OCI-M2 (cell line): ENCODE data around the gene CDC42BPB.
"Not testable (repeated sequence)": the region's sequence is repeated elsewhere in the genome, so short reads cannot be mapped to it uniquely, and the experiment has no call there.

ENCODE experiments used
- DNase-seq: peaks from one replicate; lab custom pipeline; 2025; ENCODE audit not compliant: unreplicated experiment; lab: John Stamatoyannopoulos, UW

The CDC42BPB gene

DNA sequence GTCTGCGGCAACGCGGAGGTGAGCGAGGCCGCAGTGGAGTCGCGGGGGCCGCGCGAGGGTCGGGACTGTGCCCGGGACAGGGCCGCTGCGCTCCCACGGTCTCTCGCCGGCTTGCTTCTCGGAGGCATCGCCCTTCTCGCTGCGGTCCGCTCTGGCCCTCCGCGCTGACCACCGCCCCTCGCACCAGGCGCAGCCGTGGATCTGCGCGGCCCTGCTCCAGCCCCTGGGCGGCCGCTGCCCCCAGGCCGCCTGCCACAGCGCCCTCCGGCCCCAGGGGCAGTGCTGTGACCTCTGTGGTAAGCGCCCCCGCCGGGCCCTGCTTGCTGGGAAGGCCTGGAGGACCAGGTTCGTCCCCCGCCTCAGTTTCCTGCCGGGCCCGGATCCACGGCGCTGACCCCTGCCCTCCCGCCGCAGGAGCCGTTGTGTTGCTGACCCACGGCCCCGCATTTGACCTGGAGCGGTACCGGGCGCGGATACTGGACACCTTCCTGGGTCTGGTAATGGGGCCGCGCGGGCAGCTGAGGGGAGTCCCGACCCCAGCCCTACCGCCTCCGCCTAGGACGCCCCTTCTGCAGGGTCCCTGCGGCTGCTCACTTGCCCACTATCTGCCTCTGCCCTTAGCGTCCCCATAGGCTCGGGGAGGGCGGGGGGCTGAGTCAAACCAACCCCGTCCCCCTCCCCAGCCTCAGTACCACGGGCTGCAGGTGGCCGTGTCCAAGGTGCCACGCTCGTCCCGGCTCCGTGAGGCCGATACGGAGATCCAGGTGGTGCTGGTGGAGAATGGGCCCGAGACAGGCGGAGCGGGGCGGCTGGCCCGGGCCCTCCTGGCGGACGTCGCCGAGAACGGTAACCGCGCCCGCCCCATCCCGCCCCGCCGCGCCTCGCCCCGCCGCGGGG is 127.9 kb downstream of the CDC42BPB start:
- no peak for DNase-seq

- no peak for DNase-seq
Observed at GRCh38 chr14:102928412-102929240, 128.7 kb downstream of the CDC42BPB start.

GRCh38 chr14:102927878-102928411 is 129.4 kb downstream of the CDC42BPB start:
- no peak for DNase-seq

DNA sequence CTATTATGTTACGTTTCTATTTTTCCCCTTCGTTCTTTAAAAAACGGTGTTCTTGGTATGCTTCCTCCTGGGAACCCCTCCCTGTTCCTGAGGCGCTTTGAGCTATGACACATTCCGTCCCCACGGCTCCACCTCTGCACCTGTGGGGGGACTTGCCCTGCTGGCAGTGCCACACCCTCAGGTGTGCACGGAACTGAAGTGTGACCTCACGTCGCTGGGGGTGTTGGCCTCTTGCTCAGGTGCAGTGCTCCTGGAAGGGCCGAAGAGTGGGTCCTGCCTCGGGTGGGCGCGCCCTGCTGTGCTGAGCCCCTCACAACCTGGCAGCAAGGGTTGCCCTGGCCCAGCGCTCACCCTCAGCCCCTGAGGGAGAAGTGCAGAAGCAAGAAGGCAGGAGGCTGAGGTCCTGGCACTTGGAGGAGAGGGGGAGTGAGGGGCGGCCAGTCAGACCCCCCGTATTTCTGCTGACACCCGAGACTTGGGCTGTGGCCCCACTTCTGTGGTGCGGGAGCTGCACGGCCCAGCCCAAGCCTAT is 129.9 kb downstream of the CDC42BPB start:
- no peak for DNase-seq

DNA sequence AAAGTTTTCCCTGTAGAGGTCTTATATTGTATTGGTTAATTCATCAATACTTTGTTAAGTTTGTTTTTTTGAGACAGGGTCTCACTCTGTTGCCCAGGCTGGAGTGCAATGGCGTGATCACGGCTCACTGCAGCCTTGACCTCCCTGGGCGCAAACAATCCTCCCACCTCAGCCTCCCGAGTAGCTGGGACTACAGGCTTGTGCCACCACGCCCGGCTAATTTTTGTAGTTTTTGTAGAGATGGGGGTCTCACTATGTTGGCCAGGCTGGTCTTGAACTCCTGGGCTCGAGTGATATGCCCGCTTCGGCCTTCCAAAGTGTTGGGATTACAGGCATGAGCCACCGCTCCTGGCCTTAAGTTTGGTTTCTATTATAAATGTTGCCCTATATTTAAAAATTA is 130.5 kb downstream of the CDC42BPB start:
- DNase-seq, result not testable (repeated sequence)

DNA sequence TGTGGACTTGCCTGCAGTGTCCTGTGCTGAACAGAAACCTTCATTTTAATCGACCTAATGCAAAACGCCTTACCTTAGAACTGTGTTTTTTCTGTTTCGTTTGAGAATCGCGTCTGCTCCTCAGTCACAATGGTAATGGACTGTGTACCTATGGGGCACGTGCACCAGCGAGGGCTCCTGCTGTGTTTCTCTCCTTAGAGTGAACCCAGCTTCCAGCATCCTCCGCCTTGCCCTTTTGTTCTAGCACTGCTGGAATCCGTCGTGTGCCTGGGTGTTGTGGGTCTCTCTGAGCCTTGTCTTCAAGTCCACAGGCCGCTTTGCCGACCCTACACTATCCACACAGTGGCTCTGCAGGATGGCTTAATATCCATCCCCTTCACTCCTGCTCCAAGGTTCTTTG is 131.2 kb downstream of the CDC42BPB start:
- no peak for DNase-seq

DNA sequence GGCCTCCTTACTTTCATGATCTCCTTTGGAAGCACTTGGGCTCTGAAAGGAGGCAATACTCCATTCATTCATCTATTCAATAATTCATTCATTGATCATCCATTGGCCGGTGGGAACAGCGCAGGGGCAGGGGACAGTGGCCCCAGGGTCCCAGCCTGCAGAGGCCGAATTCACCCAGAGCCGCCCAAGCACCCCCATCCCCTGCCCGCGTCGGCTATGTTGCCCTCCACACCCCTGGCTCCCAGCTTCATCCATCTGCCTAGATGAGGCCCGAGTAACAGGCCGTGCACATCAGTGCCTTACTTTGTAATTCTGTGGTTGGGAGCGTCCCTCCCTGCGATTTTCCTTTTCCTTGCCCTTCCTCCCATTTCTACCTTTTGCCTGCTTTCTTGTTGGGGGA is 131.7 kb downstream of the CDC42BPB start:
- DNase-seq, result no peak

GRCh38 chr14:102924632-102925588 is 132.4 kb downstream of the CDC42BPB start:
- no peak for DNase-seq

GRCh38 chr14:102923925-102924486 is 133.3 kb downstream of the CDC42BPB start:
- no peak for DNase-seq

GRCh38 chr14:102923201-102923924 is 134.0 kb downstream of the CDC42BPB start:
- no peak for DNase-seq

GRCh38 chr14:102922490-102923200 is 134.7 kb downstream of the CDC42BPB start, which contains the start of gene AMN:
Gene AMN (plus strand): TSS chr14:102922663. CDS start chr14:102922689, 26 bp downstream.
- DNase-seq, result no peak

GRCh38 chr14:102920998-102921304 is 136.4 kb downstream of the CDC42BPB start:
- no peak for DNase-seq

GRCh38 chr14:102920273-102920997 is 136.9 kb downstream of the CDC42BPB start:
- DNase-seq, result no peak

- no peak for DNase-seq
Observed at GRCh38 chr14:102918438-102918837, 138.9 kb downstream of the CDC42BPB start.

DNA sequence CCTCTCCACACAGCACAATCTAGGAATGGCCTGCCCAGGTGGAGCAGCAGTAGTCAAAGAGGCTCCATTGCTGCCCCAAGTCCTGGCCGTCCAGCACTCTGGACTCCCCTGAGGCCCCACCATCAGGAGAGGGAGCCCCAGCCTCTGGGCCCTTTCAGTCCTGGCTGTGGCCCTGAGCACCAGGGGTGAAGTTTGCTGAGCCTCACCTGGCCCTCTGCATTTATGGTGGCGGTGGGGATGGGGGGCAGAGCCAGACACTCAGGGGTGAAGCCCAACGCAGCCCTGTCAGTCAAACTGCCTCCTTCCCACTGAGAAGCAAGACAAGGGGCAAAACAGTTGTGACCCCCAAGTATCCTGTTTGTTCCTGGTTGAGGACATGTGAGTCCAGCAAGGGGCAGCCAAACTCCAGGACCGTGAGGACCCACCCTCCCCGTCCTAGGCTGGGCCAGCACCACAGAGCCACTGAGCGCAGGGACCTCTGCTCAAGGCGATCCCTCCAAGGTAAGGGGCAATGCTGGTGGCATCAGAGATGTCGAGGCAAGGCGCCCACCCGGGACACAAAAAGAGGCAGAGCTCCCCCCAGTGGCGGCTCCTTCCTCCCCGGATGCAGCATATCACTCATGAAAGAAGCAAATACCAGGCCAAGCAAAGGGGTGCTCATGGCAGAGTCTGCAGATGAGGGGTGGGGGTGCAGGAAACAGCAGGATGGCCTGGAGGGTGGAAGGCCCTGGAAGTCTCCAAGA is 139.7 kb downstream of the CDC42BPB start:
- no peak for DNase-seq

DNA sequence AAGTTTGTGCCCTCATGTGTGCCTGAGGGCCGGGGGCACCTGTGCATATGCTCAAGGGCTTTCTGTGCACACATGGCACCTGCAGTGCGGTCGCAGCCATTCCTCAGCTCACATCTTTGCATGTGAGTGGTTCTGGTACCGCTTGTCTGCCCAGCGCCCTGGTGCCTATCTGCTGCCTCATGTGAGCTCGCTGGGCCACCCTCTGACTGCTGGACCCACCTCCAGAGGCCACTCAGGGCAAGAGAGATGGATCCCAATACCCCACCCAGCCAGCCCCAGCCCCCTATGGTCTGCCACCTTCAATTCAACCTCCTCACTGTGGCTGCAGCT is 140.3 kb downstream of the CDC42BPB start:
- DNase-seq, result no peak

DNA sequence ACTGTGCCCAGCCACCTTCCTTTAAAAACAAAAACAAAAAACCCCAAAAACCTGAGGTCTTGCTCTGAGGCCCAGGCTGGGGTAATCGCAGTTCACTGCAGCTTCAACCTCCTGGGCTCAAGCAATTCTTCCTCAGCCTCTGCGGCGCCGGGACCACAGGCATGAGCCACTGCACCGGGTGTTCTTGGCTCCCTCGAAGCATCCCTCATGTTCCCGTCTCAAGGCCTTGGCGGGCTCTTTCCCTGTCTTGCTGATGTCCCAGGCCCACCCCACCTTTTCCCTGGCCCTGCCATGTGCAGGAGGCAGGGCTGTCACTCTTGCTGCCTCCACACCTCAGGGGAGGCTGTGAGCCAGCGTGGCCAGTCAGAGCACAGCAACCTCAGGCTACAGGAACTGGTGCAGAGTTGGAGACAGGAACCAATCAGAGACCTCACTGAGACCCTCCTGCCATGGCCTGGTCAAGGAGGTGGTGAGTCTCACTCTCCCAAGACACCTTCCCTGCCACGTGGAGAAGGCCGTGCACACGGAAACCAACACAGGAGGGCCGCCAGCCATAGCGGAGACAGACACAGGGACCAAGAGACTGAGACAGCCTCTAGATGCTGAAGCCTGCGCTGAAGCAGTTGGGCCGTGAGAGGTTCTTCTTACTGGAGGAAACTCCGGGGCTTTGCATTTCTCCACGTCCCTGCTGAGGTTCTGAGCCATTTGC is 140.8 kb downstream of the CDC42BPB start:
- no peak for DNase-seq
